Measurements from ENCODE around the gene BCAS4.

DNA sequence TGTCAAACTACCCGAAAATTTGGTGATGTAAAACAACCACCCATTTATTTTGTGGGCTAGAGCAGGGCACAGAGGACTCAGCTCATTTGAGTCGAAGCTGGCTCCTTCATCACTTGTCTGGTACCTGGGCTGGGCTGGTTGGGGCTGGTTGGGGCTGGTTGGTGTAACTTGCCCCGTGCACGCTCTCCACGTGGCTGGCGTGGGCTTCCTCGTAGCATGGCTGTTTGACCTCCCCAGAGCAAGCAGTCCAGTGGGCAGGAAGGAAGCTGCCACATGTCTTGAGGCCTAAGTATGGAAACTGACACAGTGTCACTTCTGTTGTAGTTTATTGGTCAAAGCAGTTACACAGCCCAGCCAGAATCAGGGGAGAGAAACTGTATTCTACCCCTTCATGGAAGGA is 27.1 kb downstream of the BCAS4 start:
- TF ChIP-seq POLR2A (IDR thresholded peaks at IDR 0.05): no peak
- TF ChIP-seq, protein P1, sequence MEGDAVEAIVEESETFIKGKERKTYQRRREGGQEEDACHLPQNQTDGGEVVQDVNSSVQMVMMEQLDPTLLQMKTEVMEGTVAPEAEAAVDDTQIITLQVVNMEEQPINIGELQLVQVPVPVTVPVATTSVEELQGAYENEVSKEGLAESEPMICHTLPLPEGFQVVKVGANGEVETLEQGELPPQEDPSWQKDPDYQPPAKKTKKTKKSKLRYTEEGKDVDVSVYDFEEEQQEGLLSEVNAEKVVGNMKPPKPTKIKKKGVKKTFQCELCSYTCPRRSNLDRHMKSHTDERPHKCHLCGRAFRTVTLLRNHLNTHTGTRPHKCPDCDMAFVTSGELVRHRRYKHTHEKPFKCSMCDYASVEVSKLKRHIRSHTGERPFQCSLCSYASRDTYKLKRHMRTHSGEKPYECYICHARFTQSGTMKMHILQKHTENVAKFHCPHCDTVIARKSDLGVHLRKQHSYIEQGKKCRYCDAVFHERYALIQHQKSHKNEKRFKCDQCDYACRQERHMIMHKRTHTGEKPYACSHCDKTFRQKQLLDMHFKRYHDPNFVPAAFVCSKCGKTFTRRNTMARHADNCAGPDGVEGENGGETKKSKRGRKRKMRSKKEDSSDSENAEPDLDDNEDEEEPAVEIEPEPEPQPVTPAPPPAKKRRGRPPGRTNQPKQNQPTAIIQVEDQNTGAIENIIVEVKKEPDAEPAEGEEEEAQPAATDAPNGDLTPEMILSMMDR (IDR thresholded peaks at IDR 0.05): no peak

Measured in right lobe of liver (tissue), 4 donors.